HG03520 (cell line): ENCODE measurements around the gene SLC27A5.
A peak's percentile ranks its signal among the peaks of the same experiment; 100 is the strongest.
"Not testable (repeated sequence)": the region's sequence is repeated elsewhere in the genome, so short reads cannot be mapped to it uniquely, and the experiment has no call there.

Experiments used
- ATAC-seq: cut with Tn5 transposase; IDR thresholded peaks from one replicate; pipeline ENCODE4 v1.9.1; 2021; ENCODE audit warnings: mild to moderate bottlenecking, moderate library complexity; ENCODE audit not compliant: unreplicated experiment

SLC27A5 gene

DNA sequence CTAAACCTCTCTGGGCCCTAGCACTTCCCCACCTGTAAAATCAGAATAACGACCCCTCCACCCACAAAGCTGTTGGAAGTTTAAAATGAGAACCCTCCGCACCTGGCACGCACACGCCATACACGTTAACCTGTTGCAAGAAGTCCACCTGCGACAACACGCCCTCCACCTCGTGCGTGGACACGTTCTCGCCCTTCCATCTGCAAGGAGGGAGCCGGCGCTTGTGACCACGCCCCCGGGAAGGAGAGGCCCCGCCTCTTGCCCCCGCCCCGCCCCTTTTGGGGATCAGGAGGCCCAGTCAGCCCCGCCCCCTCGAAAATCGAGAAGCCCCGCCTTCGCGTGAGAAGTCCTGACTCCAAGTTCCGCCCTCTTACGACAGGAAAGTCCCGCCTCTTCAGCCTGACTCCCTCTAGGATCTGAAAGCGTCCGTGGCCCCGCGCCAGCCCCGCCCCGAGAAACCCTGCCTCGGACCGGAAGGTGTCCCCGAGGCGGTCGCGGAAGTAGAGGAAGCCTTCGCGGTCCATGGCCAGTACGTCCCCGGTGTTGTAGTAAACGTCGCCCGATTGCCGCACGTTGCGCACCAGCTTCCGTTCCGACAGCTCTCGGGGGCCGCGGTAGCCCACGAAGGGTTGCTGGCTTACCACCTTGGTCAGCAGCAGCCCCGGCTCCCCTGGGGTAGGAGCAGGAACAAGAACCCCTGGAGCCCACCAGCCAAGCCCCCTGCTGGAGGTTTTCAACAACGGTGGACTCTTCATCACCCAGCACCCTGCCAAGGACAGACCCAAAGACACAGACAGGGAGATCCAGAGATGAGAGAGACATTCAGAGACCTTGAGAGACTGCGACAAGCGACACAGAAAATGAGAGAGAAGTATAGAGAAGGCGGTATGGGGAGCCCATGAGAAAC is 12.5 kb downstream of the SLC27A5 start:
- peak; percentile 83 for ATAC-seq

DNA sequence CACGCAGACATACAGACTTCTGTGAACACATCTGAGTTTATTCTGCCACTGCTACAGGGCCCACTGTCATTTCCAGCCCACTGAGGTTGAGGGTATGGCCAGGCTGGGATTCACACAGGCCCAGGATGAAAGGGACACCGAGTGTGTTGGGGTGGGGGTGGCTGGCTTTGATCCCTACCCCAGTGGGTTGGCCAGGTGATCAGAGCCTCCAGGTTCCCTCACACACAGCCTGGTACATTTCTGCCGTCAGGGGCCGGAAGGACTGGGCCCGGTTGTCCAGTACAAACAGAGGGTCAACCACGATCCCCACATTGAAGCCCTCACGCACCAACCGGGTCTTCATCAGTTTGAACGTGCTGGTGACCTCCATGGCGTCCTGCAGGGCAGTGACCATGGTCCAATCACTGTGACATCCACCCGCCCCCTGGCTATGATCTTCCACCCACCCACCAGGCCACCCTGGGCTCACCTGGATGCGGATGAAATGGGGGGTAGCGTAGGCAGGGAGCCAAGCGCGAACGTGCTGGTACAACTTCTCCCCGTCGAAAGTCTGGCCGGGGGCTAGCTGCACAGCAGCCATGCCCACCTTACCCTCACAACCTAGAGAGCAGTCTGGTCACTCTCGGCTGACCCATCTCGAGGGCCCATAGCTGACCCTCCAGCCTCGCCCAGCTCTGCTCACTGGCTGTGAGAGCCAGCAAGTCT is 13.3 kb downstream of the SLC27A5 start:
- ATAC-seq = no peak

- ATAC-seq = no peak
Measured at GRCh38 chr19:58497634-58498170, 14.1 kb downstream of the SLC27A5 start.

GRCh38 chr19:58492265-58492664 is 19.5 kb downstream of the SLC27A5 start:
- no peak for ATAC-seq

- ATAC-seq = no peak
Measured at GRCh38 chr19:58491393-58491792, 20.4 kb downstream of the SLC27A5 start.

DNA sequence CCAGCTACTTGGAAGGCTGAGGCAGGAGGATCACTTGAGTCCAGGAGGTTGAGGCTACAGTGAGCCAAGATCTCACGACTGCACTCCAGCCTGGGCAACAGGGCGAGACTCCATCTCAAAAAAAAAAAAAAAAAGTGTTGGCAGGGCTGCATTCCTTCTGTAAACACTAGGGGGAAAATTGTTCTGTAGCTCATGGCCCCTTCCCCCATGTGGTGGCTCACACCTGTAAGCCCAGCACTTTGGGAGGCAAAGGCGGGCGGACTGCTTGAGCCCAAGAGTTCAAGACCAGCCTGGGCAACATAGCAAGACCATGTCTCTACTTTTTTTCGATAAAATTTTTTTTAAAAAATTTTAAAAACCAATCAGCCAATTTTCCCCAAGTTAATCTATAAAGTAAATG is 27.4 kb downstream of the SLC27A5 start:
- ATAC-seq = not testable (repeated sequence)

DNA sequence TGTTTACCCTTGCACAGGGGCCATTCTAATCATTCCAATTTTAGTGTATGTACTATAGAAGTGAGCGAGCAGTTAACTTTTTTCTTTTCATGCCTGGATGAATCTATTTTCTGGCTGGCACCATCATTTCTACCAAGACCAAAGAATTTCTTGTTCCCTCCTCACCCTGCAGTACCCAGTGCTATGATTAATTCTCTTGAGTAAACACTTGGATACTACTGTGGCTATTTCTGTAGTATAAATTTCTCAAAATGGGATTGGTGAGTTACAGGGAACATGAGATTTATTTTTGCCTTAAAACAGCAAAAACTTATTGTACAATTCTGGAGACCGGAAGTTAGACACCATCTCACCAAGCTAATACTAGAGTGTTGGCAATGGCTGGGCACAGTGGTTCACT is 28.0 kb downstream of the SLC27A5 start:
- no peak for ATAC-seq

- ATAC-seq = no peak
Measured at GRCh38 chr19:58482372-58482771, 29.4 kb downstream of the SLC27A5 start.

DNA sequence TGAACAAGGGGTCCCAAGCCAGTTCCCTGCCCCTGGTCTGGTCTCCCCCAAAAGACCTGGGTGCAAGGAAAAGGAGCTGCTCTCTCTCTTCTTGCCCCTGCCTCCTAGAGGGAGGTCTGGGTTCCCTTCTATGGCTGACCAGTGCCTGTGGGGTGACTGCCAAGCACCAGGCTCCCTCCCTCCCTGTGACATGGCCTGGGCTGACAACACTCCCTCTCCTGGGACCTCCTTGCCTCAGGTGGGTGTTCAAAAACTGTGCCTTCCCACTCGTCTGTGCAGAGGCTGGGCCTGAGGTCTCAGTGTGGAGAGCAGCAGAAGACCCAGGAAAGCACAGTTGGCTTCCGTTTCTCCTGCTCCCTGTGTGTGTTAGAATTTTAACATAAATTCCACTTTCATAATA is 31.0 kb downstream of the SLC27A5 start:
- ATAC-seq = no peak

DNA sequence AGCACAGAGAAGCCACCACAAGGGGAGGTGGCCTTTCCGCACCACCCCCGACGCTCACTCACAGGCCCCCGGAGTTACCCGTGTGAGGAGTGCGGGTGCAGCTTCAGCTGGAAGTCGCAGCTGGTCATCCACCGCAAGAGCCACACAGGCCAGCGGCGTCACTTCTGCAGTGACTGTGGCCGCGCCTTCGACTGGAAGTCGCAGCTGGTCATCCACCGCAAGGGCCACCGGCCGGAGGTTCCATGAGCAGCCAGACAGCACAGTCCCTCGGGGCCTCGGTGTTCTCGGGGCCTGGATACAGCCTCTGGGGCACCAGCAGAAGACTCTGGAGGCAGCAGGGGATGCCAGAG is 31.3 kb downstream of the SLC27A5 start:
- ATAC-seq = no peak

- ATAC-seq = no peak
Measured at GRCh38 chr19:58479736-58480480, 31.9 kb downstream of the SLC27A5 start.

DNA sequence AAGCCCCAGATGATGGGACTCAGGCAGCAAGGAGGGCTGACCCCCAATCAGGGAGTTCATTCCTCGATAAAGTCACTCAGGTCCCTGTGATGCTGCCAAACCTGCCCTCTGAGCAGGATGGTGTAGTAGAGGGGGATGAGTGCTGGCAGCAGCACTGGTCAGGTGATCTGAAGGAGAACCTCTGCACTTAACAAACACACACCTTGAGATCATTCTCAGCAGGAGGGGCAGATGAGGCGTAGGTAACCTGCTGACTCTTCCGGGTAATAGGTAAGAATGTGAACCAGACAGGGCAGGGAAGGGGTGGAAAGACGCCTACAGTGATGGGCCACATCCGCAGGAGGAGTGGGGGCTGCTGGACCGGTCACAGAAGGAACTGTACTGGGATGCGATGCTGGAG is 32.5 kb downstream of the SLC27A5 start:
- no peak for ATAC-seq

DNA sequence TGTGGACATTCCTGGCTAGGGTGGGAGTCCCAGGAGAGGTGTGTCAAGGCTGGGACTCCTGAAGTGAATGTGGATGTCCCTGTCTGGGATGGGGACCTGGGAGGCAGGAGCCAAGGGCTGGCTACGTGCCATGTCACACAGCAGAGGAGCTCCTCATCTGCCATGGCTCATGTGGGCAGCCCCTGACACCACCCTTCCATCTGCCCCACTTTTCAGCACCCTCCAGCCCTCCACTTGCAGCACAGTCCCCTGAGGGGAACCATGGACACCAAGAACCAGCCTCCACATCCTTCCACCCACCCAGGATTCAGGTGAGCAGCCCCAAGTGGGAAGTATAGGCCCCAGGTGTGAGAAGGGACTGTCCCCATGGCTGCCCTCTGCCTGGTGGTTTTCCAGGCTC is 33.9 kb downstream of the SLC27A5 start:
- no peak for ATAC-seq

- no peak for ATAC-seq
Measured at GRCh38 chr19:58477130-58477529, 34.7 kb downstream of the SLC27A5 start.

- ATAC-seq = no peak
Measured at GRCh38 chr19:58476498-58477015, 35.2 kb downstream of the SLC27A5 start.

- peak; percentile 80 for ATAC-seq
Measured at GRCh38 chr19:58475714-58476497, 35.9 kb downstream of the SLC27A5 start, which contains the start of gene ZNF446. Gene ZNF446, plus strand, starts transcription at chr19:58476352. Its CDS starts 867 bp downstream, at chr19:58477219.

- no peak for ATAC-seq
Measured at GRCh38 chr19:58474997-58475713, 36.6 kb downstream of the SLC27A5 start.

DNA sequence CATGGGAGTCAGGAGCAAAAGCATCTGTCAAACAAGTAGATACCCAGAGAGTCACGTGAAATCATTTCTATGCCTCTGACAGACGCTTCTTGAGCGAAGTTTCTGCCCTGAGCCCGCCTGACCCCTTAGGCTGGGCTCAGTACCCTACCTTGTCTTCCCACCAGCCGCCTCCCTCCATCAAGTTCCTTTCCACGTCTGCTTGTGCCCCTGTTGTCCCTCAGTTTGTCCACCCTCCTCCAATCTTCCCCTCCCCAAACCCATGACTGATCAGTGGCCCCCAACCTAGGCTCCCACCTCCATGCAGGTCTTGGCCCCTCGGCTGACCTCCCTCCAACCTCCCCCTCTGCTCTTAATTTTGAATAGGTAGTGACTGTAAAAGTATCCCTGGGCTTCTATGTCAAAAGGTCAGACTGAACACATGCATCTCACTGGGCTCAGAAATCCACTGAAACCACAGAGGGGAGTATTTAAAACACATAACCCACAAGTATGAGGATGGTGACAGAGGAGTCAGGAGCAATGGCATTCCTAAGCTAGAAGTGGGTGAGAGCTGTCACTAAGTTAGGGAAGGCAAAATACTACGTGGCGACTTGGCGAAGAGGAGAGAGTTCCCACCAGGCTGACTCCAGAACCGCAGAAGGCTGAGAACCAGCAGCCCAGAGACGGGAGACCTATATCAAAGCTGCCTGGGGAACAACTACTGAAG is 37.3 kb downstream of the SLC27A5 start:
- no peak for ATAC-seq

DNA sequence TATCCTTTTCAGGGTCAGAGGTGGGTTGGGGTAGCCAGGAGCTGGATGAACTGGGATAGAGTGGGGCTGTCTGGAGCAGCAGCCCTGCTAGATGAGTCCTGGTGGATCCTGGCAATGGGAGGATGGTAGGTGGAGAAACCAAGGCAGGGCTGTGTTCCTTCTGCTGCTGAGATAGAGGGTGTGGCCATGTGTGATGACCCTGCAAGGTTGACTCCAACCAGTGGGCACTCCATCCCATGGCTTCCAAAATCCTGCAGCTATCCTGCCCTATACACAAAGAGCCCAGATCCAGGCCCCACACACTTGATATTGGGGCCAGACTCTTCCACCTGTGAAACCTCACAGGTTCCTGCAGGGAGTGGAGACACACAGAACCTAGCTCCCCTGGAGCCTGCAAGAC is 38.0 kb downstream of the SLC27A5 start:
- no peak for ATAC-seq
